Heart left ventricle (tissue), 13 donors: ENCODE measurements around the gene XAF1.

Source experiments
- POLR2A ChIP-seq, 2 donors: fragments of 450-650 bp; IDR thresholded peaks; one replicate each; pipeline ENCODE4 v1.6.1; 2017; ENCODE audit warnings: antibody characterized with exemption in 2 of 2, mild to moderate bottlenecking in 2 of 2, moderate library complexity in 2 of 2
- TF ChIP-seq, protein P1 (sequence below), 12 donors: fragments of 200-600 bp; sonication (generic) in 4 of 12; IDR thresholded peaks; one replicate each; pipeline versions ENCODE4 v1.5.0 to v1.8.0; 2018 to 2022; ENCODE audit warnings: antibody characterized with exemption in 12 of 12, mild to moderate bottlenecking in 5 of 12
- donor health status: ischemic (EF 13 %, LVEDD 7.1; RV severe dilation, severe dysfunction).
- donor health status: DM: no; HTN: yes; CAD: no.
- donor health status: DM: no; HTN: no; CAD: no.
- donor health status: ischemic (EF 25% LVEDD 6.9; RV normal size, moderate dysfunction).
- donor health status: ischemic (EF 25% LVEDD 5.7; RV mildly dilated, moderate dysfunction).
- donor health status: ischemic (EF 35%, LVEDD 5.7; RV mildly dilated, moderate dysfunction).
- donor health status: nonischemic (EF 11% LVEDD 7.7; RV severe dilation, severe dysfunction).
- donor health status: DM: yes; HTN: yes; CAD: no.
- donor health status: PGD.
- donor health status: ischemic (EF 29% LVEDD 5.4; RV normal size, mild dysfunction).
- donor health status: nonischemic (EF 23%, LVEDD 6.1; RV moderate dilation, normal function).

DNA sequence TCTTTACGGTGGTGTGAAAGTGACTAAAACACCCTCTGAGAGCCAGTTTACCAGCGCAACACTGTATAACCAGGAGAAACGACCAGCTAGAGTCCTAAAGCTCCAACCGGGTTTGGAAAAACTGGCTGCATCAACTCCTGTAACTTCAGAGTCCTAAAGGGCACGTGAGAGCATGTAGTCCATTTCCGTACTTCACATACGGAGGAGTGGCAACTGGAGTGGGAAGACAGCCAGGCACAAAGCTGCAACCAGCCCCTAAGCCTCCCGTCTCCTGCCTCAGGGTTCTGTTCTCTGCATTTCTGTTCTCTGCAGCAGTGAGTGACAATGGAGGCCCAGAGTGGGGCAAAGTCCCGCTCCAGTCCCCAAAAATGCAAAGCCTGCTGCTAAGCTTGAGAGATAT is 56.4 kb downstream of the XAF1 start:
- TF ChIP-seq, protein P1, sequence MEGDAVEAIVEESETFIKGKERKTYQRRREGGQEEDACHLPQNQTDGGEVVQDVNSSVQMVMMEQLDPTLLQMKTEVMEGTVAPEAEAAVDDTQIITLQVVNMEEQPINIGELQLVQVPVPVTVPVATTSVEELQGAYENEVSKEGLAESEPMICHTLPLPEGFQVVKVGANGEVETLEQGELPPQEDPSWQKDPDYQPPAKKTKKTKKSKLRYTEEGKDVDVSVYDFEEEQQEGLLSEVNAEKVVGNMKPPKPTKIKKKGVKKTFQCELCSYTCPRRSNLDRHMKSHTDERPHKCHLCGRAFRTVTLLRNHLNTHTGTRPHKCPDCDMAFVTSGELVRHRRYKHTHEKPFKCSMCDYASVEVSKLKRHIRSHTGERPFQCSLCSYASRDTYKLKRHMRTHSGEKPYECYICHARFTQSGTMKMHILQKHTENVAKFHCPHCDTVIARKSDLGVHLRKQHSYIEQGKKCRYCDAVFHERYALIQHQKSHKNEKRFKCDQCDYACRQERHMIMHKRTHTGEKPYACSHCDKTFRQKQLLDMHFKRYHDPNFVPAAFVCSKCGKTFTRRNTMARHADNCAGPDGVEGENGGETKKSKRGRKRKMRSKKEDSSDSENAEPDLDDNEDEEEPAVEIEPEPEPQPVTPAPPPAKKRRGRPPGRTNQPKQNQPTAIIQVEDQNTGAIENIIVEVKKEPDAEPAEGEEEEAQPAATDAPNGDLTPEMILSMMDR (IDR thresholded peaks at IDR 0.05): no peak
- no peak for TF ChIP-seq POLR2A (IDR thresholded peaks at IDR 0.05)
